AG08395 (cell line): ENCODE measurements around the gene CRYBG3.

ENCODE experiments used
- DNase-seq: peaks from one replicate; pipeline ENCODE4 v3.0.0; 2012; ENCODE audit warnings: mixed read lengths, low spot score

CRYBG3 gene

GRCh38 chr3:97971679-97972567, 150.1 kb downstream of the CRYBG3 start, which contains the start of gene RIOX2:
Gene RIOX2, minus strand, starts transcription at chr3:97972431. Its CDS starts 4,838 bp downstream, at chr3:97967593.
- peak; percentile 84 for DNase-seq

GRCh38 chr3:97972976-97973375, 151.2 kb downstream of the CRYBG3 start:
- DNase-seq, result no peak

GRCh38 chr3:97974996-97975395, 153.2 kb downstream of the CRYBG3 start:
- DNase-seq, result no peak

- no peak for DNase-seq
Observed at GRCh38 chr3:97975466-97975865, 153.7 kb downstream of the CRYBG3 start.

DNA sequence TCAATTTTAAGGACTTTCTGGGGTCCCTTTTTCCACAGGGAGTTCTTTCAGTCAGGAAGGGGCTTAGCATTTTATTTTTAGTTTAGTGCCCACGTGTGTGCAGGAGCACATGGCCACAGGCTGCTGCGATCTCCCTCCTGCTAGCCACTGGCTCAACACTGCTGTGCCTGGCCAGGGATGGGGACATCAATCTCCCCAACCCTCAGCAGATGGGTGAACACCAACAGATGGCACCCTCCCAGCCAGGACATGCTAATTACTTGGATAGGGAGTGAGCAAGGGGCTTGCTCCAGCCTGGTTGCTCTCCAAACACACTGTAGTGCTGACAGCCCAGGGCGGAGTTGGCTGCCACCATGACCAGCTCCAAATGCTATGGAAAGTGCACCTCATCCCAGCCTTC, 157.8 kb downstream of the CRYBG3 start:
- DNase-seq, result no peak

DNA sequence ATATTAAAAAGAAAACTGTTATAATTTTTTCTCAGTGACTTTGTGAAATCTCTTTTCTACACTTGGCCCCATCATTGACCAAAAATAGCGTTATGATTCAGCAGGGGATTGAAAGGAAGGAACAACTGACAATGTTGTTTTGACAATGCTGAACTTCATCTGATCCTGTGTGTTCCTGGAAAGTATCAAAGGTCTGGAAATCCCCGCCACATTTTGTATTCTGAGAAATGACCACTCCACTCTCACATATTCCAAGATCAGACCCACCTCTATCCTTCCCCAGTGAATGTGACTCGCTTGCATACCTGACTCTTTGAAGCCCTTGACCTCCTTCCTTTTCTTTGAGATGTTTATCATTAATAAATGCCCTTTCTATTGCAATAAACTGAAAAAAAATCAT, 160.1 kb downstream of the CRYBG3 start:
- DNase-seq, result no peak

DNA sequence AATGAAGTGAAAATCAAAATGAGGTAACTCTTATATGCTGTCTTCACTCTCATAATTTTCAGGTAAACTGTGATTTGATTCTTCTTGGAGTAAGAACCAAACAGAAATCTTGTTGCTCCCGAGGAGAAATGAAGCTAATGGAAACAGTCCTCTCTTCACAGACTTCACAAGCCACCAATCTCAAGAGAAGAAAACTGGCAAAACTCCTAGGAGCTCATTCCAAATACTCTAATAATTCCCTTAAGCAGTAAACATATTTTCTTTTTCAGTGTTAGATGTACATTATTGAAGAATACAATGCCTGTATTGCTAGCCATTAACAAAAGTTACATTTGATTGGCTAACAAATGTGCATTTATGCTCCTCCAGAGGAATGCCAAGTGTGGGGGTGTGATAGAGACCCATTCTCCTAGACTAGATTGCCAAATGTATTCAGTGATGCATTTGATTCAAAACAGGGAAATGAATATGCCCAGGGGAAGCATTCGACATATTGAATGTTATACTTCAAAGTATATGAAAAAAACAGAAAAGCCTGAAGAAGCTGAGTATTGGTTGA, 162.2 kb downstream of the CRYBG3 start:
- DNase-seq, result no peak

- no peak for DNase-seq
Observed at GRCh38 chr3:97987306-97987705, 165.5 kb downstream of the CRYBG3 start.

DNA sequence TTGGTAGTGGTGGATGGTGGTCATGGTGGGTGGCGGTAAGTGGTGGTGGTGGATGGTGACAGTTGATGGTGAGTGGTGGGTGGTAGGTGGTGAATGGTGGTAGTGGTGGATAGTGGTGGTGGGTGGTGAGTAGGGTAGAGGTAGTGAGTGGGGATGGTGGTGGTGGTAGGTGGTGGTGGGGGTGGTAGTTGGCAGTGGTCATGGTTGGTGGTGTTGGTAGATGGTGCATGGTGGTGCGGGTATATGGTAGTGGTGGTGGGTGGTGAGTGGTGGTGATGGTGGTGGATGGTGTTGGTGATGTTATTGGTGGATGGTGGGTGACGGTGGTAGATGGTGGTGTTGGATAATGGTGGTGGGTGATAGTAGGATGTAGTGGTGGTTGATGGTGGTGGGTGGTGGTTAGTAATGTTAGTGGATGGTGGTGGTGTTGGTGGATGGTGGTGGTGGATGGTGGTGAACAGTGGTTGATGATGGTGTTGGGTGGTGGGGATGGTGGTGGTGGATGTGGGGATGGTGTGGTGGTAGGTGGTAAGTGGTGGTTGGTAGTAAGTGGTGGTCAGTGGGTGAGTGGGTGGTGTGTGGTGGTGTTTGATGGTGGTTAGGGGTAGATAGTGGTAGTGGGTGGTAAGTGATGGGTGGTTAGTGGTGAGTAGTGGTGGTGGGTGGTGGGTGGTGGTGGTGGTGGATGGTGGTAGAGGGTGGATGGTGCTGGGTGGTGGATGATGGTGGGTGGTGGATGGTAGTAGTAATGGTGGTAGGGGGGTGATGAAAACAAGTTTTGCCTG, 167.2 kb downstream of the CRYBG3 start:
- no peak for DNase-seq

DNA sequence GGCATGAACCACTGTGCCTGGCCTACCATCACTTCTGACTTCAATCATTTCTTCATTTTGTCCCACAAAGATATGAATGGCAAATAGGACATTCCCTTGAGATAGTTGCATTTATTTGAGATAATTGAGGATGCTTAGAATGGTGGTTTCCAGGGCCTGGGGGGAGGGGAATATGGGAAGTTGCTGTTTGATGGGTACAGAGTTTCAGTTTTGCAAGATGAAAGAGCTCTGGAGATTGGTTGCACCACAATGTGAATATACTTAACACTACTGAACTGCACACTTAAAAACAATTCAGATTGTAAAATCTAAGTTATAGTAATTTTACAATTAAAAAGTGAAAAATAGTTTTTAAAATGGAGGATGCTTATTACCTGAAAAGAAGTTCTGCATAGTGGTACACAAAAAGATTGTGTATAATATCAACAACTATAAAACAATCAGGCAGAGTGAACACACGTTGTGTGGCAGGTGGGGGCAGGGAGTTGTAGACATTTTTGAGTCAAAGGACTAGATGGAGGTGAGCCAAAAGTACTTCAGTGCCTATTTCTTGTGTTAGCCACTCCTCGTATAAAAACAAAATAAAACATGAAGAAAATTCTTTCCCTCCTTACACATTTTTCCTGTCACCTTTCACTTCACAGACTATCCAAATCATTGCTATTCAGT, 168.9 kb downstream of the CRYBG3 start:
- DNase-seq, result no peak

DNA sequence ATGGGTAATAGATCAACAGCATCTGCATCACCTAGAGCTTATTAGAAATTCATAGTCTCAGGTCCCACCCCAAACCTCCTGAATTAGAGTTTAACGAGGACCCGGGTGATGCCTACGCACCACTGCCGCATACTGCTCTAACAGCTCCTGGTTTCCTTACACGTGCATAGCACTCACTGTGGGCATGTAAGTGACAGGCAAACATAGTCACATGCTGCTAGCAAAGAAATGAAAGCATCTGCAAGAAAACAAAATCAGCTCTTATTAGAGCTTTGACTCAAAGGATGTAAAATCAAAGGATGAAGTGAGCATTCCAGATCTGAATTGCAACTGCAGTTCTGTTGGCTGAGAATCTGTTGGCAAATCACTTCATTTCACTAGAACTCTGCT, 169.5 kb downstream of the CRYBG3 start:
- DNase-seq, result no peak

GRCh38 chr3:97992547-97993173, 170.8 kb downstream of the CRYBG3 start:
- no peak for DNase-seq

DNA sequence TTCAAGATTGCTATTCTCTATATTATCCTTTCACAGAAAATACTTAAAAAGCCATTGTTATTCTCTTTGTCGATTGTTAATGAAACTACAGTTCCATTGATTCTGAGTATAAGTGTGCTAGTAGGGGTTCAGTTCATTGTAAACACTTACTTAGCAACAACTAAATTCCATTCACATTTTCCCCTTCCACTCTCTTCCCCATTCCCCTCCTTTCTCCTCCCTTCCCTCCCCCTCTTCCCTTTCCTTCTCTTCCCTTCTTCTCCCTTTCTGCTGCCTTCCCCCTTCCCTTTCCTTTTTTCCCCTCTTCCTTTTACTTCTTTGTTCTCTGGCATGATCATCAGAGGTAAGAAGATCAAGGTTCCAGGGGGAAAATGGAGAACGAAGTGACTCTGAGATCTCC, 171.7 kb downstream of the CRYBG3 start:
- DNase-seq, result no peak

- DNase-seq, result no peak
Observed at GRCh38 chr3:97994328-97994945, 172.6 kb downstream of the CRYBG3 start.
